A673 (cell line): ENCODE results near the gene EMID1. TPM values are rescaled to one million over a fixed set of nuclear protein-coding genes. Genes with fewer than 3 reads are reported as not detected.
A peak's percentile ranks its signal among the peaks of the same experiment; 100 is the strongest.

Experiments used
- BruUV-seq: library from RNA; stranded (reverse); fragments of 400-500 nt; replicated peaks from 2 replicates; lab custom pipeline; 2021; lab: Mats Ljungman, UMichigan
- CTCF ChIA-PET: fragments of 300-600 bp; sonication (Branson Sonifier 250); formaldehyde crosslinking; loops from one replicate; lab custom pipeline; 2022; ENCODE audit warnings: antibody characterized with exemption; lab: Charles Lee
- POLR2A ChIA-PET: fragments of 300-600 bp; sonication (Branson Sonifier 250); formaldehyde crosslinking; loops from one replicate; lab custom pipeline; 2022; ENCODE audit warnings: antibody characterized with exemption; ENCODE audit not compliant: low non-redundant PET; lab: Charles Lee
- DNase-seq: peaks from one replicate; pipeline ENCODE4 v3.0.0-alpha.2; 2015; ENCODE audit warnings: low spot score
- H3K27ac ChIP-seq: fragments of 200-600 bp; sonication (generic); 2 replicates; pipeline ENCODE4 v1.5.1; 2016; ENCODE audit warnings: mixed run types, low read depth, mild to moderate bottlenecking, mixed read lengths, antibody characterized with exemption, low read length; ENCODE audit not compliant: poor library complexity, severe bottlenecking
- H3K27me3 ChIP-seq: fragments of 200-600 bp; sonication (generic); replicated peaks from 2 replicates; pipeline ENCODE4 v1.6.1; 2017; ENCODE audit warnings: mixed run types, low read depth, mild to moderate bottlenecking, mixed read lengths, antibody characterized with exemption, low read length; ENCODE audit not compliant: insufficient read depth, poor library complexity
- H3K36me3 ChIP-seq: fragments of 200-600 bp; sonication (generic); 2 replicates; pipeline ENCODE4 v1.6.1; 2016; ENCODE audit warnings: mixed run types, mild to moderate bottlenecking, mixed read lengths, antibody characterized with exemption, low read length; ENCODE audit not compliant: insufficient read depth, poor library complexity, severe bottlenecking
- H3K4me1 ChIP-seq: fragments of 200-600 bp; sonication (generic); 2 replicates; pipeline ENCODE4 v1.6.1; 2017; ENCODE audit warnings: mixed run types, mild to moderate bottlenecking, mixed read lengths, antibody characterized with exemption, low read length; ENCODE audit not compliant: insufficient read depth, poor library complexity, severe bottlenecking
- H3K4me3 ChIP-seq: fragments of 200-600 bp; sonication (generic); 2 replicates; pipeline ENCODE4 v1.5.1; 2016; ENCODE audit warnings: low read depth, mixed run types, mild to moderate bottlenecking, mixed read lengths, low read length; ENCODE audit not compliant: poor library complexity, severe bottlenecking
- H3K9me3 ChIP-seq: fragments of 200-600 bp; sonication (generic); 2 replicates; pipeline ENCODE4 v1.6.1; 2016; ENCODE audit warnings: mixed run types, low read depth, mild to moderate bottlenecking, mixed read lengths, antibody characterized with exemption, low read length; ENCODE audit not compliant: poor library complexity, severe bottlenecking
- EZH2 ChIP-seq: fragments of 200-600 bp; sonication (generic); IDR thresholded peaks from 2 replicates; pipeline ENCODE4 v1.6.1; 2017; ENCODE audit warnings: borderline replicate concordance, low read depth, mild to moderate bottlenecking, mixed read lengths, antibody characterized with exemption, low read length; ENCODE audit not compliant: poor library complexity, severe bottlenecking
- intact Hi-C: fragments of 100-400 bp; cut with micrococcal nuclease; formaldehyde crosslinking; loops from one replicate; pipeline ENCODE4 v1.10.0; 2022; ENCODE audit not compliant: unreplicated experiment
- total RNA-seq: library from RNA; stranded (reverse); gene quantifications from 2 replicates; pipeline ENCODE4 v1.2.3, GENCODE V29; 2021
- TF ChIP-seq, protein P1 (sequence below): fragments of 300-800, 200-600 bp; sonication (generic); conservative IDR thresholded peaks from 2 replicates; pipeline ENCODE4 v1.5.1; 2017; ENCODE audit warnings: low read depth, mild to moderate bottlenecking, antibody characterized with exemption, low read length, moderate library complexity, mixed read lengths

The EMID1 gene
- total RNA-seq, 1 experiment from 2014 or later: not detected

DNA sequence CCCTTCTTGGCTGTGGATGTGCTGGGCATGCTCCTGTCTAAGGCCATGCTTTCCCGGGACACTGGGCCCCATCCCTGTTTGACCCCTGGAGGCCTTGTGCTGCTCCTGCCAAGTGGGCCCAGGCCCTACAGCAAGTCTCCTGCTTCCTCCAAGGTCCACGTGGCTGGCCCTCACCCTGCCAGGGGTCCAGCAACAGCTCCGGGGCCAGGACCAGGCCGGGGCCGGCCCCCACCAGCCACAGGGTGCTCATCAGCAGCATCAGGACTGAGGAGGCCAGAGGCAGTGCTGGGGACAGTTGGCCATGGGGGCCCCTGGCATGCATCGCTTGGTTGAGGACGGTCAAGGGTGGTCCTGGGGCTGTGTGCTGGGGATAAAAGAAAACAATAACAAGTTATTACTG is 59.6 kb downstream of the EMID1 start:
- ChIA-PET POLR2A (no interaction called here), CTCF (no interaction called here)
- intact Hi-C loops: no loop called here

DNA sequence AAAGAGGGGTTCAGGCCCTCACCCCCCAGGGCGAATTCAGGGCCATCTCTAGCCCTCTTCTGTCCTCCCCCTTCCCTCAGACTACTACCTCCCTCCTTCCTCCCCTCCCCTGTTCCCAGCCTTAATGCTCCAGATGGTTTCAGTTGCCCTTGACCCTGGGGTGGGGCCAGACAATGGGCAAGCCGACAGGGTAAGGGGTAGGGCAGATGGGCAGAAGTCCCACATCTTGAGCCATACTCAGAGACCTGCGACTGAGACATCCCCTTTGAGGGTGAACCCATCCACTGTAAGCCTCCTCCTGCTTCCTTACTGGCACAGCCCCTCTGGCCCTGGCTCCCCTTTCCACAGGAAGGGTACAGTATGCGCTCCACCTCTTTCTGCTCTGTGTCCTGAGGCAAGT is 60.2 kb downstream of the EMID1 start:
- peak overlapping the region; percentile 81 for H3K4me3 ChIP-seq
- no peak for DNase-seq
- H3K27me3 ChIP-seq: no peaks in the 10 kb centered on the region
- intact Hi-C loops: no loop called here
- no peaks in the 10 kb centered on the region for H3K9me3 ChIP-seq
- ChIA-PET POLR2A (no interaction called here), CTCF (no interaction called here)
- peaks cover 25% of the 10 kb centered on the region for H3K4me1 ChIP-seq
- TF ChIP-seq, protein P1, sequence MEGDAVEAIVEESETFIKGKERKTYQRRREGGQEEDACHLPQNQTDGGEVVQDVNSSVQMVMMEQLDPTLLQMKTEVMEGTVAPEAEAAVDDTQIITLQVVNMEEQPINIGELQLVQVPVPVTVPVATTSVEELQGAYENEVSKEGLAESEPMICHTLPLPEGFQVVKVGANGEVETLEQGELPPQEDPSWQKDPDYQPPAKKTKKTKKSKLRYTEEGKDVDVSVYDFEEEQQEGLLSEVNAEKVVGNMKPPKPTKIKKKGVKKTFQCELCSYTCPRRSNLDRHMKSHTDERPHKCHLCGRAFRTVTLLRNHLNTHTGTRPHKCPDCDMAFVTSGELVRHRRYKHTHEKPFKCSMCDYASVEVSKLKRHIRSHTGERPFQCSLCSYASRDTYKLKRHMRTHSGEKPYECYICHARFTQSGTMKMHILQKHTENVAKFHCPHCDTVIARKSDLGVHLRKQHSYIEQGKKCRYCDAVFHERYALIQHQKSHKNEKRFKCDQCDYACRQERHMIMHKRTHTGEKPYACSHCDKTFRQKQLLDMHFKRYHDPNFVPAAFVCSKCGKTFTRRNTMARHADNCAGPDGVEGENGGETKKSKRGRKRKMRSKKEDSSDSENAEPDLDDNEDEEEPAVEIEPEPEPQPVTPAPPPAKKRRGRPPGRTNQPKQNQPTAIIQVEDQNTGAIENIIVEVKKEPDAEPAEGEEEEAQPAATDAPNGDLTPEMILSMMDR: no peak
- TF ChIP-seq EZH2: no peak
- H3K27ac ChIP-seq: peak overlapping the region; percentile 100
- peaks cover 44% of the 10 kb centered on the region for H3K36me3 ChIP-seq
- no TSS peak for BruUV-seq

More for the DNA sequence above, 59.6 kb downstream of the EMID1 start:
- Histone ChIP-seq H3K4me3 (no peak overlapping the region), H3K27ac (peak overlapping the region; percentile 7), H3K27me3 (no peaks in the 10 kb centered on the region), H3K9me3 (no peaks in the 10 kb centered on the region), H3K36me3 (peaks cover 45% of the 10 kb centered on the region), H3K4me1 (peaks cover 19% of the 10 kb centered on the region)
- no TSS peak for BruUV-seq
- DNase-seq: no peak
- TF ChIP-seq EZH2: no peak
- TF ChIP-seq, protein P1: no peak

DNA sequence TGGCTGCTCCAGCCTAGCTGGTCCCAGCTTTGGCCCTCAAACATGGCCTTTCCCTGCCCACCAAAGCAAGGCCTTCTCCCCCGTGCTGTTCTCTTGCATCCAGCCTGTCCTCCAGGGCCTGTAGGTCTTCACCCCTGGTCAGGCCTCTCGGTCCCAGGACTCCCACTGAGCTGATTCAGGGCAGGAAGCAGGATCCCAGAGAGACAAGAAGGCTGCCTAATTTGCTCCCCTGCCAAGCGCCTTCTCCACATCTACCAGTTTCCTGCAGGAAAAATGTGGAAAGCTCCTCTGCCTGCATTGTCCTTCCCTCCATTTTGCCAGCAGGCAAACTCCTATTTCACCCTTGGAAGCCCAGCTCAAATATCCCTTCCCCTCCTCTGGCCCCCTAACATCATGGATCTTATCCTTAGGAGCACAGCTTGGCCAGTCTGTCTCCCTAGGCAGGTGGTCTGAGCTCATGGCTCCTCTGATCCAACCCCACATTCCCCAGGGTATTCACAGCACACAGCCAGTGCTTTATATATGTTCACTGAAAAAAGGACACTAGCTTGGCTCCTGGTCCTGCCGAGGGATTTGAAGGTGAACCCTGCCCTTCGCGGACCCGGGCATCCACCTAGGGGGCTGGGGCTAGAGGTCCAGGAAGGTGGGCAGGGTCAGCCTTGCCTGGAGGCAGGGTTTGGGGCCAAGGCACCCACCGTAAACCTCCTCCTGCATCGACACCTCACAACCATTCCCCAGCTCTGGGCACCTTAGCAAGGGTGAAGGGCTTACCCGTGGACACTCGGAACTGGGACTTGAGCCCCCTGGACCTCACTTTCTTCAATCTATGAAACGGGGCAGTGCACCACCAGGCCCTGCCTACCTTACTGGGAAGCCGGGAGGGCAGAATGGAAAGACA is 61.1 kb downstream of the EMID1 start:
- ChIA-PET CTCF (no interaction called here), POLR2A (no interaction called here)
- no peak for TF ChIP-seq EZH2
- TF ChIP-seq, protein P1: no peak
- H3K27ac ChIP-seq: peak overlapping the region; percentile 100
- H3K4me1 ChIP-seq: peaks cover 32% of the 10 kb centered on the region
- no peaks in the 10 kb centered on the region for H3K27me3 ChIP-seq
- H3K4me3 ChIP-seq: peak overlapping the region; percentile 81
- intact Hi-C loops: no loop called here
- H3K9me3 ChIP-seq: no peaks in the 10 kb centered on the region
- no peak for DNase-seq
- H3K36me3 ChIP-seq: peaks cover 52% of the 10 kb centered on the region
- BruUV-seq: no TSS peak
